Psoas muscle (tissue), 8 donors: ENCODE data around the gene FNDC1. TPM values are rescaled to one million over a fixed set of nuclear protein-coding genes. Genes with fewer than 3 reads are reported as not detected.

ENCODE experiments used
- ATAC-seq, 4 donors: fragments of 200-7000 bp; cut with Tn5 transposase; one replicate each; pipeline ENCODE4 v1.9.1; 2020; ENCODE audit warnings: moderate library complexity in 3 of 4, mild to moderate bottlenecking in 2 of 4
- DNase-seq, 2 donors: peaks; one replicate each; pipeline ENCODE4 v3.0.0-alpha.2; 2020
- H3K27ac ChIP-seq: fragments of 200-600 bp; one replicate; pipeline ENCODE4 v1.8.0; 2022
- H3K27me3 ChIP-seq, 3 donors: fragments of 200-600 bp in 1 of 3; one replicate each; pipeline versions ENCODE4 v1.6.1 to v1.8.0; 2013 to 2022; ENCODE audit warnings: low read length in 2 of 3, mild to moderate bottlenecking in 2 of 3, moderate library complexity in 1 of 3; ENCODE audit not compliant: insufficient read depth in 3 of 3
- H3K36me3 ChIP-seq, 2 donors: fragments of 200-600 bp in 1 of 2; one replicate each; pipeline versions ENCODE4 v1.6.1 to v1.8.0; 2013 to 2022; ENCODE audit warnings: low read depth in 1 of 2, mild to moderate bottlenecking in 1 of 2, moderate library complexity in 1 of 2; ENCODE audit not compliant: insufficient read depth in 1 of 2
- H3K4me1 ChIP-seq: fragments of 200-600 bp; one replicate; pipeline ENCODE4 v1.8.0; 2022
- H3K4me3 ChIP-seq: fragments of 200-600 bp; one replicate; pipeline ENCODE4 v1.8.0; 2022; ENCODE audit warnings: mild to moderate bottlenecking
- H3K9me3 ChIP-seq: fragments of 200-600 bp; one replicate; pipeline ENCODE4 v1.8.0; 2022
- CTCF ChIP-seq: fragments of 200-600 bp; IDR thresholded peaks from one replicate; pipeline ENCODE4 v1.8.0; 2022; ENCODE audit warnings: antibody characterized with exemption
- WGBS, 3 donors: extraction: QIAGEN DNeasy Blood & Tissue Kit; methylation state at CpG; one replicate each; pipeline versions ENCODE4 v1.1.6 to v1.1.7; 2013; 5-methylcytosine and 5-hydroxymethylcytosine counted together
- intact Hi-C, 2 donors: fragments of 100-400 bp; cut with DNase I; formaldehyde crosslinking; loops; one replicate each; pipeline versions ENCODE4 v1.11.0 to v1.14.2; 2022
- polyA plus RNA-seq, 3 donors: library from polyadenylated mRNA; stranded (reverse); fragments of 200-250 nt; gene quantifications; one replicate each; pipeline ENCODE4 v1.2.3, GENCODE V29; 2013
- total RNA-seq, 4 donors: library from RNA; stranded (reverse); fragmentation: NEBNext Ultra II Directional in 2 of 4; extraction: Animal tissue kit (Norgen Biotek cat#: 25700) in 2 of 4; gene quantifications; one replicate each; pipeline versions ENCODE4 v1.2.1 to v1.2.4, GENCODE V29; 2021 to 2023
- donor health status: healthy with polysubstance abuse.
- donor health status: DM: no; HTN: no; CAD: no; lungs with moderate emphysema.
- donor health status: Bipolar disorder and iron deficiency.
- donor health status: healthy.
- donor health status: DM: yes; HTN: yes; CAD: no.
- donor health status: DM: no; HTN: no; CAD: no.
- donor health status: DM: no; HTN: no; CAD: no.
- donor health status: DM: yes; HTN: yes; CAD: no.

The FNDC1 gene
- total and polyA plus RNA-seq, 7 donors, result 0.06 to 0.99 (median 0.29) TPM

GRCh38 chr6:159201336-159201735 lies 32.1 kb downstream of the FNDC1 start:
- H3K4me1 ChIP-seq, result no peaks in the 10 kb centered on the region
- no peaks in the 10 kb centered on the region for H3K36me3 ChIP-seq
- H3K27ac ChIP-seq, result no peak overlapping the region
- DNase-seq, result no peak
- no peak for ATAC-seq
- intact Hi-C loops, result no loop called here
- TF ChIP-seq CTCF, result no peak
- WGBS, 3 donors, result 80 to 84% (median 82%) methylated on average over 1 of the region's 1 CpG
- no peaks in the 10 kb centered on the region for H3K27me3 ChIP-seq
- no peaks in the 10 kb centered on the region for H3K9me3 ChIP-seq
- no peak overlapping the region for H3K4me3 ChIP-seq

GRCh38 chr6:159203304-159204005 lies 34.3 kb downstream of the FNDC1 start:
- intact Hi-C loops, result no loop called here
- no peak overlapping the region for H3K4me3 ChIP-seq
- 47 to 57% (median 48%) methylated on average over 9 of the region's 9 CpGs for WGBS, 3 donors
- no peak for TF ChIP-seq CTCF
- H3K27me3 ChIP-seq, result peaks cover 0 to 5% (median 0%) of the 10 kb centered on the region in 3 donors
- no peaks in the 10 kb centered on the region for H3K9me3 ChIP-seq
- ATAC-seq (peak in 2 of 4 donors; percentile 48 to 67), DNase-seq (peak in 1 of 2 donors; percentile 51)
- H3K4me1 ChIP-seq, result no peaks in the 10 kb centered on the region
- no peaks in the 10 kb centered on the region for H3K36me3 ChIP-seq
- H3K27ac ChIP-seq, result no peak overlapping the region

GRCh38 chr6:159204605-159205004 lies 35.4 kb downstream of the FNDC1 start:
- Histone ChIP-seq H3K9me3 (no peaks in the 10 kb centered on the region), H3K4me3 (no peak overlapping the region), H3K4me1 (no peaks in the 10 kb centered on the region), H3K27ac (no peak overlapping the region), H3K36me3 (no peaks in the 10 kb centered on the region), H3K27me3 (peaks cover 0 to 5% (median 0%) of the 10 kb centered on the region in 3 donors)
- intact Hi-C loops, result no loop called here
- ATAC-seq (no peak), DNase-seq (no peak)
- 96 to 100% (median 97%) methylated on average over 3 of the region's 3 CpGs for WGBS, 3 donors
- no peak for TF ChIP-seq CTCF

- Histone ChIP-seq H3K4me1 (no peaks in the 10 kb centered on the region), H3K9me3 (no peaks in the 10 kb centered on the region), H3K36me3 (no peaks in the 10 kb centered on the region), H3K27ac (no peak overlapping the region), H3K4me3 (no peak overlapping the region), H3K27me3 (peaks cover 0 to 5% (median 0%) of the 10 kb centered on the region in 3 donors)
- DNase-seq, result no peak
- WGBS, 3 donors, result 61 to 73% (median 65%) methylated on average over 4 of the region's 4 CpGs
- no peak for ATAC-seq
- intact Hi-C loops, result no loop called here
- TF ChIP-seq CTCF, result no peak
These were observed 42.8 kb downstream of the FNDC1 start for GRCh38 chr6:159212028-159212427.
